ENCODE data around the gene STAT1.
"Not testable (repeated sequence)": the region's sequence is repeated elsewhere in the genome, so short reads cannot be mapped to it uniquely, and the experiment has no call there.

- TF ChIP-seq CTCF (IDR thresholded peaks at IDR 0.05); POLR2AphosphoS5 (IDR thresholded peaks at IDR 0.05; ENCODE audit: insufficient read depth in 1 of 2, low read depth in 1 of 2); POLR2A (IDR thresholded peaks at IDR 0.05): not testable (repeated sequence)
These were observed 52.9 kb downstream of the STAT1 start for GRCh38 chr2:190961117-190961516.

Data from vagina (tissue), 2 donors.